HG03442 (cell line): ENCODE data around the gene CNPY2.

Experiments
- ATAC-seq: cut with Tn5 transposase; IDR thresholded peaks from one replicate; pipeline ENCODE4 v1.9.1; 2021; ENCODE audit warnings: mild to moderate bottlenecking, moderate library complexity; ENCODE audit not compliant: unreplicated experiment

CNPY2 gene

GRCh38 chr12:56260921-56261320 lies 54.9 kb downstream of the CNPY2 start:
- ATAC-seq: no peak

- no peak for ATAC-seq
Observed at GRCh38 chr12:56260380-56260779, 55.4 kb downstream of the CNPY2 start.
